GM23338 (cell line): ENCODE results near the gene THSD8. TPM values are rescaled to one million over a fixed set of nuclear protein-coding genes. Genes with fewer than 3 reads are reported as not detected.

Experiments used
- ATAC-seq: fragments of 200-7000 bp; cut with Tn5 transposase; 3 replicates; pipeline ENCODE4 v1.9.1; 2020
- DNase-seq: peaks from one replicate; pipeline ENCODE4 v3.0.0-alpha.2; 2015; ENCODE audit warnings: low spot score
- H2AFZ ChIP-seq: fragments of 200-600 bp; sonication (generic); 2 replicates; pipeline ENCODE4 v1.8.0; 2016; ENCODE audit warnings: antibody characterized with exemption, mild to moderate bottlenecking, moderate library complexity
- H3F3A ChIP-seq: fragments of 200-600 bp; sonication (generic); replicated peaks from 2 replicates; pipeline ENCODE4 v1.8.0; 2017; ENCODE audit warnings: antibody characterized with exemption, mixed run types, low read depth
- H3K27ac ChIP-seq: fragments of 200-600 bp; sonication (generic); 2 replicates; pipeline ENCODE4 v1.6.1; 2016; ENCODE audit warnings: low read depth
- H3K27me3 ChIP-seq: fragments of 200-600 bp; sonication (generic); 2 replicates; pipeline ENCODE4 v1.8.0; 2016; ENCODE audit warnings: mild to moderate bottlenecking, mixed run types, moderate library complexity; ENCODE audit not compliant: insufficient read depth
- H3K36me3 ChIP-seq: fragments of 200-600 bp; sonication (generic); 2 replicates; pipeline ENCODE4 v1.8.0; 2016; ENCODE audit warnings: mild to moderate bottlenecking; ENCODE audit not compliant: insufficient read depth
- H3K4me1 ChIP-seq: fragments of 200-600 bp; sonication (generic); 2 replicates; pipeline ENCODE4 v1.8.0; 2016; ENCODE audit warnings: mild to moderate bottlenecking, moderate library complexity; ENCODE audit not compliant: insufficient read depth
- H3K4me2 ChIP-seq: fragments of 200-600 bp; sonication (generic); 2 replicates; pipeline ENCODE4 v1.7.1; 2017; ENCODE audit warnings: mixed run types
- H3K4me3 ChIP-seq: fragments of 200-600 bp; sonication (generic); 2 replicates; pipeline ENCODE4 v1.6.1; 2016; ENCODE audit warnings: mixed run types
- H3K79me2 ChIP-seq: fragments of 200-600 bp; sonication (generic); replicated peaks from 2 replicates; pipeline ENCODE4 v1.8.0; 2017; ENCODE audit warnings: mild to moderate bottlenecking; ENCODE audit not compliant: insufficient read depth
- H3K9me2 ChIP-seq: fragments of 200-600 bp; sonication (generic); 2 replicates; pipeline ENCODE4 v1.8.0; 2017; ENCODE audit not compliant: insufficient read depth
- H4K20me1 ChIP-seq: fragments of 200-600 bp; sonication (generic); replicated peaks from 2 replicates; pipeline ENCODE4 v1.8.0; 2017; ENCODE audit warnings: mild to moderate bottlenecking; ENCODE audit not compliant: insufficient read depth
- H3K27ac Mint-ChIP-seq: 2 replicates; pipeline ENCODE4 v1.8.0; 2020; ENCODE audit warnings: inconsistent platforms, mild to moderate bottlenecking, moderate library complexity, mixed read lengths
- H3K27me3 Mint-ChIP-seq: 3 replicates; pipeline ENCODE4 v1.8.0; 2022; ENCODE audit warnings: low read depth, mild to moderate bottlenecking, moderate library complexity, mixed read lengths, inconsistent platforms; ENCODE audit not compliant: insufficient read depth, poor library complexity
- H3K36me3 Mint-ChIP-seq: 3 replicates; pipeline ENCODE4 v1.8.0; 2021; ENCODE audit warnings: low read depth, mild to moderate bottlenecking, inconsistent platforms, moderate library complexity, mixed read lengths
- H3K4me1 Mint-ChIP-seq: 3 replicates; pipeline ENCODE4 v1.8.0; 2020; ENCODE audit warnings: mild to moderate bottlenecking, inconsistent platforms, mixed read lengths
- H3K4me3 Mint-ChIP-seq: 3 replicates; pipeline ENCODE4 v1.8.0; 2021; ENCODE audit warnings: moderate library complexity, mild to moderate bottlenecking, inconsistent platforms, mixed read lengths
- H3K9me3 Mint-ChIP-seq: 3 replicates; pipeline ENCODE4 v1.8.0; 2020; ENCODE audit warnings: moderate library complexity, mild to moderate bottlenecking, inconsistent platforms, mixed read lengths
- CREB1 ChIP-seq: fragments of 250-450 bp; sonication (Bioruptor Pico); IDR thresholded peaks from 2 replicates; pipeline ENCODE4 v1.5.0; 2020; ENCODE audit warnings: low read depth, mild to moderate bottlenecking, moderate library complexity
- CTCF ChIP-seq, 2 experiments: fragments of 200-600 bp in 1 of 2; sonication (generic) in 1 of 2; conservative IDR thresholded peaks; 2 replicates each; pipeline versions ENCODE4 v1.5.1 to v1.6.1; 2016 to 2017; ENCODE audit warnings: antibody characterized with exemption in 2 of 2, low read depth in 2 of 2, mild to moderate bottlenecking in 2 of 2, moderate library complexity in 1 of 2
- NANOG ChIP-seq: IDR thresholded peaks from 2 replicates; pipeline ENCODE4 v1.6.1; 2016; ENCODE audit warnings: antibody characterized with exemption, borderline replicate concordance
- POLR2AphosphoS5 ChIP-seq: IDR thresholded peaks from 2 replicates; pipeline ENCODE4 v1.6.1; 2016; ENCODE audit warnings: antibody characterized with exemption, low read depth
- STAT1 ChIP-seq: IDR thresholded peaks from one replicate; pipeline ENCODE4 v1.6.1; 2016; ENCODE audit warnings: antibody characterized with exemption; ENCODE audit not compliant: unreplicated experiment
- ZNF331 ChIP-seq: fragments of 250-450 bp; sonication (Bioruptor Pico); IDR thresholded peaks from 2 replicates; pipeline ENCODE4 v1.5.0; 2020; ENCODE audit warnings: low read depth, mild to moderate bottlenecking, moderate library complexity
- polyA plus RNA-seq: library from polyadenylated mRNA; unstranded; fragments of >200 nt; fragmentation: Nextera tagmentation; extraction: Ambion mirVana; gene quantifications from 2 replicates; pipeline ENCODE4 v1.2.1, GENCODE V29; 2016
- total RNA-seq: library from RNA; depleted of rRNA; stranded (reverse); fragments of >200 nt; shearing (Covaris generic); gene quantifications from 2 replicates; pipeline ENCODE4 v1.2.3, GENCODE V29; 2014
- TF ChIP-seq, protein P1 (sequence below): IDR thresholded peaks from 2 replicates; pipeline ENCODE4 v1.6.1; 2016; ENCODE audit warnings: antibody characterized with exemption

THSD8 gene
- total and polyA plus RNA-seq, 2 experiments from 2014 or later: 0.38 to 38.5 TPM

- Histone ChIP-seq H3K4me3 (no peak overlapping the region), H2AFZ (no peak overlapping the region), H3K79me2 (peaks cover 6% of the 10 kb centered on the region; the same call in 1 of the 2 replicates), H3K4me1 (peaks cover 12% of the 10 kb centered on the region; the same call in 1 of the 2 replicates), H3K27ac (no peak overlapping the region), H3K36me3 (0 out of 2 replicates have a peak, but pooled peaks cover 7% of the 10 kb centered on the region), H3F3A (peaks cover 28% of the 10 kb centered on the region), H4K20me1 (no peaks in the 10 kb centered on the region; the same call in 1 of the 2 replicates), H3K4me2 (no peak overlapping the region), H3K9me2 (no peaks in the 10 kb centered on the region), H3K27me3 (no peaks in the 10 kb centered on the region)
- peaks cover 39% of the 10 kb centered on the region for H3K36me3 Mint-ChIP-seq
- DNase-seq (no peak), ATAC-seq (no peak)
- no peak overlapping the region for H3K4me3 Mint-ChIP-seq
- no peak overlapping the region for H3K27ac Mint-ChIP-seq
- TF ChIP-seq STAT1: no peak
- TF ChIP-seq ZNF331: no peak
- TF ChIP-seq CREB1 (CRISPR knock-in tag): no peak
- TF ChIP-seq POLR2AphosphoS5: no peak
- no peaks in the 10 kb centered on the region; the same call in 2 of the 3 replicates for H3K9me3 Mint-ChIP-seq
- H3K27me3 Mint-ChIP-seq: peaks cover 16% of the 10 kb centered on the region
- peaks cover 23% of the 10 kb centered on the region for H3K4me1 Mint-ChIP-seq
Measured at GRCh38 chr19:12772323-12772722, 29.5 kb upstream of the THSD8 start.

GRCh38 chr19:12773571-12773970 lies 28.3 kb upstream of the THSD8 start:
- TF ChIP-seq NANOG: no peak
- TF ChIP-seq CTCF (conservative IDR thresholded peaks at IDR 0.05; ENCODE audit: low read depth in 2 of 2): peak; percentile 29 to 46; a peak in 3 of 4 replicates
- TF ChIP-seq, protein P1, sequence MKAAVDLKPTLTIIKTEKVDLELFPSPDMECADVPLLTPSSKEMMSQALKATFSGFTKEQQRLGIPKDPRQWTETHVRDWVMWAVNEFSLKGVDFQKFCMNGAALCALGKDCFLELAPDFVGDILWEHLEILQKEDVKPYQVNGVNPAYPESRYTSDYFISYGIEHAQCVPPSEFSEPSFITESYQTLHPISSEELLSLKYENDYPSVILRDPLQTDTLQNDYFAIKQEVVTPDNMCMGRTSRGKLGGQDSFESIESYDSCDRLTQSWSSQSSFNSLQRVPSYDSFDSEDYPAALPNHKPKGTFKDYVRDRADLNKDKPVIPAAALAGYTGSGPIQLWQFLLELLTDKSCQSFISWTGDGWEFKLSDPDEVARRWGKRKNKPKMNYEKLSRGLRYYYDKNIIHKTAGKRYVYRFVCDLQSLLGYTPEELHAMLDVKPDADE: no peak

More at GRCh38 chr19:12773571-12773970, 28.3 kb upstream of the THSD8 start:
- H3F3A ChIP-seq: peaks cover 35% of the 10 kb centered on the region
- H2AFZ ChIP-seq: no peak overlapping the region
- ATAC-seq (no peak), DNase-seq (no peak)
- Mint-ChIP-seq H3K27ac (no peak overlapping the region; the same call in 1 of the 2 replicates), H3K9me3 (no peaks in the 10 kb centered on the region; the same call in 2 of the 3 replicates), H3K4me1 (peaks cover 27% of the 10 kb centered on the region), H3K36me3 (peaks cover 29% of the 10 kb centered on the region), H3K4me3 (peak overlapping the region; percentile 42), H3K27me3 (peaks cover 12% of the 10 kb centered on the region)
- H3K79me2 ChIP-seq: peaks cover 6% of the 10 kb centered on the region; the same call in 1 of the 2 replicates
- no peak overlapping the region for H3K4me3 ChIP-seq
- no peaks in the 10 kb centered on the region for H3K27me3 ChIP-seq
- H3K4me2 ChIP-seq: no peak overlapping the region
- H3K4me1 ChIP-seq: peaks cover 12% of the 10 kb centered on the region; the same call in 1 of the 2 replicates
- no peaks in the 10 kb centered on the region for H3K9me2 ChIP-seq
- no peaks in the 10 kb centered on the region; the same call in 1 of the 2 replicates for H4K20me1 ChIP-seq
- H3K36me3 ChIP-seq: 0 out of 2 replicates have a peak, but pooled peaks cover 7% of the 10 kb centered on the region
- H3K27ac ChIP-seq: no peak overlapping the region
